GM18498 (cell line): ENCODE results near the gene OTUD7B.
"Not testable (repeated sequence)": the region's sequence is repeated elsewhere in the genome, so short reads cannot be mapped to it uniquely, and the experiment has no call there.

Experiments
- ATAC-seq: cut with Tn5 transposase; IDR thresholded peaks from one replicate; pipeline ENCODE4 v1.9.1; 2021; ENCODE audit warnings: mild to moderate bottlenecking, moderate library complexity; ENCODE audit not compliant: unreplicated experiment

Gene OTUD7B

DNA sequence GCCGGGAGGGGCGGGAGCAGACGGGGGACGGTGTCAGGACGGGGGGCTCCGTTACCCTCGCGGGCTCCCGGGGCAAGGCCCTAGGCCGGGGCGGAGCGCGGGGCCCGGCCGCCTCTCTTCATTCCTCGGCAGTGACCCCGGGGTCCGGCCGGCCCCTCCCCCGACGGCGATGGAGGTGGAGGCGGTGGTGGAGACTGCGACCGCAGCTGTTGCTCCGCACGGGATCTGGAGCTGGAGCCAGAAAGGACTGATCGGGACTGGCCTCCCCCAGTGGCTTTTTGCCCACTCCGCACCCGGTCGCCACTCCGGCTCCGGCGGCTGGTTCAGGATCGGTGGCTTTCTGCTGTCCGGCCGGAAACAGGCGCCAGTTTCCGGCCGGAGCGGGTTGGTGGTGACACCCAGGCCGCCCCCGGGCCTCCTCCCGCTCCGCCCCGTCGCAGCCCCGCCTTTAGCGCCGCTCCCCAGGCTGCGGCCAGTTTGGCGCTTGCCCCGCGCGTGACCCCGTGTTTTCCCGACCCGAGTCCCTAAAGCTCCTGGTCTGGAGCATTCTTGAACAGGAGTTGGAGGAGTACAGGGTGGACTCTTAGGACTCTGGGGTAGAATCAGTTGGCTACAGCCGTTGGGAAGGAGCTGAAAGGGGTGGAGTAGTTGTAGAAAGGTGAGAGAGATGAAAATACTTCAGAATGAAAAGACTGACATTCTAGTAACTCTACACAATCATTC is at the start of gene OTUD7B:
Gene OTUD7B (minus strand): TSS at position 334 of the 723 bp plus-strand sequence. CDS start 33,216 bp downstream, outside the sequence.
- ATAC-seq: peak; percentile 85

DNA sequence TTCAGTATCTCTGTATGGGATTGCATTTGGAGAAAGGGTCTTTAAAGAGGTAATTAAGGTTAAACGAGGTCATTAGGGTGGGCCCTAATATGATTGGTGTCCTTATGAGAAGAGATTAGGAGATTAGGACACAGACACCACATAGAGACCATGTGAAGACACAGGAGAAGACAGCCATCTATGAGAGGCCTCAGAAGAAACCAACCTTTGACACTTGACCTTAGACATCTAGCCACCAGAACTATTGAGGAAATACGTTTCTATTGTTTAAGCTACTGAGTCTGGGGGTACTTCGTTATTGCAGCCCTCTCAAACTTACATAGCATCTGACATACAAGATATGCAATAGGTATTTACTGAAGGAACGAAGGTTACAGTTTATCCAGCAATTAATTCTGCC is 49.7 kb upstream of the OTUD7B start:
- ATAC-seq: no peak

DNA sequence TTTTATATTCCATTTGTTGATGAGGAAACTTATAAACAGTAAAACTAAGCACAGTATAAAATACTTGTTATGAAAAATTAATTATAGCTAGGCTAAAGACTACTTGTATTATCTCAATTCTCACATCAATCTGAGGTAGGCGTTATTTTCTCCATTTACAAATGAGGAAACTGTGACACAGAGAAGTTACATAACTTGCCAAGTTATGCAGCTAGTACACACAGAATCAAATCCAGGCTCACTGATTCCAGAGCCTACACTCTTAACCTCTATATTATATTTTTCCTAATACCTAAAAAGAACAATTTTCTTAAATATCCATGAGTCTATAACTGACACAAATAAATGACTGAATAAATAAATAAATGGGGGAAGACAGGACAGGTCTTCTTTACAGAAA is 45.9 kb upstream of the OTUD7B start:
- no peak for ATAC-seq

DNA sequence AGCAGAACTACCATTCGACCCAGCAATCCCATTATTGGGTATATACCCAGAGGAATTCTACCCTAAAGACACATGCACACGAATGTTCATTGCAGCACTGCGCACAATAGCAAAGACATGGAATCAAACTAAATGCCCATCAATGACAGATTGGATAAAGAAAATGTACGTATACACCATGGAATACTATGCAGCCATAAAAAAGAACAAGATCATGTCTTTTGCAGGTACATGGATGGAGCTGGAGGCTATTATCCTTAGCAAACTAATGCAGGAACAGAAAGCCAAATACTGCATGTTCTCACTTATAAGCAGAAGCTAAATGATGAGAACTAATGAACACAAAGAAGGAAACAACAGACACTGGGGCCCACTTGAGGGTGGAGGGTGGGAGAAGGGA is 45.0 kb upstream of the OTUD7B start:
- not testable (repeated sequence) for ATAC-seq

DNA sequence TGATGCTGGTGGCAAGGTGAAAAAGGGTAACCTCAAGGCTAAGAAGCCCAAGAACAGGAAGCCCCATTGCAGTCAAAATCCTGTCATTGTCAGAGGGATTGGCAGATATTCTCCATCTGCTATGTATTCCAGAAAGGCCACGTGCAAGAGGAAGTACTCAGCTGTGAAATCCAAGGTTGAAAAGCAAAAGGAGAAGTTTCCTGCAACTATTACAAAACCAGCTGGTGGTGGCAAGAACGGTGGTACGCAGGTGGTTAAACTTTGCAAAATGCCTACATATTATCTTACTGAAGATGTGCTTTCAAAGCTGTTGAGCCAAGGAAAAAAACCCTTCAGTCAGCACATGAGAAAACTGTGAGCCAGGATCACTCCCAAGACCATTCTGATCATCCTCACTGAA is 43.4 kb upstream of the OTUD7B start:
- ATAC-seq: no peak

DNA sequence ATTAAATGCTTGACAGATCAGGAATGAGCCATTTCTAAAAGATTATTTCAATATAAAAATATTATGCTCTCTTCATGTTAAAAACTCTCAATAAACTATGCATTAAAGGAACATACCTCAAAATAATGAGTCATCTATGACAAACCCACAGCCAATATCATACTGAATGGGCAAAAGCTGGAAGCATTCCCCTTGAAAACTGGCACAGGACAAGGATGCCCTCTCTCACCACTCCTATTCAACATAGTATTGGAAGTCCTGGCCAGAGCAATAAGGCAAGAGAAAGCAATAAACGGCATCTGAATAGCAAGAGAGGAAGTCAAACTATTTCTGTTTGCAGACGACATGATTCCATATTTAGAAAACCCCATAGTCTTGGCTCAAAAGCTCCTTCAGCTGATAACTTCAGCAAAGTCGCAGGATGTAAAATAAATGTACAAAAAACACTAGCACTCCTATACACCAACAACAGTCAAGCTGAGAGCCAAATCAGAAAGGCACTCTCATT is 41.4 kb upstream of the OTUD7B start:
- ATAC-seq: not testable (repeated sequence)

DNA sequence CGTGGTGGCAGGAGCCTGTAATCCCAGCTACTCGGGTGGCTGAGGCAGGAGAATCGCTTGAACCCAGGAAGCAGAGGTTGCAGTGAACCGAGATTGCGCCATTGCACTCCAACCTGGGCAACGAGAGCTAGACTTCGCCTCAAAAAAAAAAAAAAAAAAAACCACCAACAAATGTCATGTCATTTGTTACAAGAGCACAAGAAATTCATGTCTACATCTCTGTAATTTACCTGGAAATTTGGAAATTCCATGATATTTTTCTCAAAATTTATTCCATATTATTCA is 40.5 kb upstream of the OTUD7B start:
- ATAC-seq: no peak

DNA sequence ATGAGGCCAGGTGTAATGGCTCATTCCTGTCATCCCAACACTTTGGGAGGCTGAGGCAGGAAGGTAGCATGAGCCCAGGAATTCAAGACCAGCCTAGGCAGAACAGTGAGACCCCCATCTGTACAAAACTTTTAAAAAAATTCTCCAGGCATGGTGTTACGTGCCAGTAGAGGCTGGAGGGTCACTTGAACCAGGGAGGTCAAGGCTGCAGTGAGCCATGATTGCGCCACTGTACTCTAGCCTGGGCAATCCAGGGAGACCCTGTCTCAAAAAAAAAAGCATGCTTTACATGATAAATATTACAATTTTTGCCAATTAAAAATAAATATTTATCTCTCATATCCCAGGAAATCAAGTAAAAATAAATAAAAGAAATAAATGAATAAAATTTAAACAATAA is 39.4 kb upstream of the OTUD7B start:
- ATAC-seq: no peak

DNA sequence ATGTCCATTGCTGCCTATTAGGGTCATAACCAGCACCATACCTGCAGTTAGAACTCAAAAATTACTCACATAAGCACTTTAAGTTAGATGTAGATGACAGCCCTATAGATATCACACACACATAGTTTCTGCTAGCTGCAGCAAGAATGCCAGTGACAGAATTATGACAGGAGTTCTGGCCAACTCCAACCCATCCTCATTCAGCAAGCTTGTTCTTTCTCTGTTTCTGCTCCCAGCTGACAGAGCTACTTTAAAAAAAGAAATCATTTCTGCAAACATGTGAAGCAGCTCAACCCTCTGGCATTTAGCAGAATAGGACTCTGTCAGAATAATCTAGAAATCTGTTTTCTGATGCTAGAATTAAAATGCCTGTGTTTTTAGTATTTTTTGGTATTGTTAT is 23.8 kb upstream of the OTUD7B start:
- no peak for ATAC-seq

DNA sequence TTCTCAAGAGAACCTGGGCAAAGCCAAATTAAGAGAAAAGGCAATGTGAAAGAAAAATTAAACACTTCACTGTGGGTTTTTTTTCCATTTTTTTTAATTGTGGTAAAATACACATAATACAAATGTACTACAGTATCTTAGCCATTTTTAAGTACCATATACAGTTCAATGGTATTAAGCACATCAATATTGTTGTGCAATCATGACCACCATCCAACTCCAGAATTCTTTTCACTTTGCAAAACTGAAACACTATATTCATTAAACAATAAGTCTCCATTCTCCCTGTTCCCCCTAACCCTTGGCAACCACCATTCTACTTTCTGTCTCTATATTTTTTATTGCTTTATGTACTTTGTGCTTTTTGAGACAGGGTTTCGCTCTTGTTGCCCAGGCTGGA is 17.8 kb upstream of the OTUD7B start:
- ATAC-seq: no peak

DNA sequence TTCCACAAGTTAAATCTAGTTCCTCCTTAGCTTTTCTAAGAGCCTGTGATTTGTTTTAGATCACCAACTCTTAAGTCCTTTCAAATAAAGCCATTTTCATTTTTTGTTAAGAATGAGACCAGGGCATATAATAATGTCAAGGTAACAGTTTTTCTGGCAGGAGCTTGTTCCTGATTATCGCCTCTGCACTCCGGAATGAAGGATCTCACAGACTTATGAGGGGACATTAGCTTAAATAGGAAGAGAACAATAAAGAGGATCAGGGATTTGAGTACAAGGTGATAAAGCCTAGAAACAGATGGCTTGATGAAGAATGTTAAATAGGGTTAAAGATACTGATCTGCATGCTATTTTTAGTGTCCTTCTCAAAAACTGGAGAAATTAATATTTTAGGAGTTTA is 13.6 kb upstream of the OTUD7B start:
- ATAC-seq: no peak

DNA sequence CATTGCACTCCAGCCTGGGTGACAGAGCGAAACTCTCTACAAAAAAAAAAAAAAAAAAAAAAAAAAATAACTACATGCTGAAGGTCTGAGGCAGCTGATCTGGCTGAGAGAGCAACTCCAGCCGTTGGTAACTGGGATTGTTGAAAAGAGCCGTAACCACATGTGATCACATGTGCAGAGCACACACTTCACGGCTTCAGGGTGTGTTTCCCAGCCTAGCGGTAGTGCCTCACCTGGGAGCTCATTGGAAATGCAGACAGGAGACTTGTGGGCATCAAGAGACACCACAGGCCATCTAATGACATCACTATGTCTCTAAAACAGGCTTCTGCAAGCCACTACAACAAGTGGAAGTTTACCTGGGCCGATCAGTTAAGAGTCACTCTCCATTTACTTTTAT is 11.8 kb upstream of the OTUD7B start:
- ATAC-seq: no peak

DNA sequence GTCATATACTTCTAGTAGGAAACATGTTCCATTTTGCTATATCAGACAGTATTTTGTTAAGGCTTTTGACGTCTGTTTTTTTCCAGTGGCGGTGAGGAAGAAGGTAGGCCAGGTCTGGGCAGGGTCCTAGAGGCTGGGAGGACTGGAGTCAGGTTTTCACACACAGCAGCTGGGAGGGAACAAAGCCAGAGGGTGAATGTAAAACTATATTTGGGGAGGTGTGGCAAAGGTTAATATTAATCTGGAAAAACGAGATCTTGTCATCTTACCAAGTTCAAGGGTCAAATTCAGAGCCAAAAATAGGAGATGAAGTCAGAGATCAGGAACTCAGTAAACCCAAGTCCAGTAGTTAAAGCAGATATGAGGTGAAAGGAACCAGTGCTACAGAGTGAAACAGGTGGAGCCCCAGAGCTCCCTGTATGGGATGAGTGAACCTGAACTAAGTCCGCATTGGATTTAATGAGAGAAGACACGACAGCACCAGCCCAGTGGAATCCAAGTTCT is 10.7 kb upstream of the OTUD7B start:
- ATAC-seq: no peak

DNA sequence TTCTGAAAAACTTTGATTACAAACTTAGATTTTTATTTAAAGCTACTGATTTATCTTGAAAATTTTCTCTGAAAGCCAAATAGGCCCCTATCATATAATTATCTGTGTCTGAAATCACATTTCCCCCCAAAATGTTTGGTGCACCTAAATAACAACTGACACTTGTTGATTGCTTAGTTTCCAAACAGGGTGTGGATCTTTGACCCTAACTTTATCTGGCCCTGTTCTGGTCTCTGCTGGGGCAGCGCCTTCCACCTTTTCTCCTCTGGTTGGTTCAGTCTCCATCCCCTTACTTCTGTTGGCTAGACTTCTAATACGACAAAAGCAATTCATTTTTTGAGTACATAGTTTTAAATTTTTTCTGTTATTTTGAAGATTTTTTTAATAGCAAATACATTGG is 10.2 kb upstream of the OTUD7B start:
- ATAC-seq: no peak

DNA sequence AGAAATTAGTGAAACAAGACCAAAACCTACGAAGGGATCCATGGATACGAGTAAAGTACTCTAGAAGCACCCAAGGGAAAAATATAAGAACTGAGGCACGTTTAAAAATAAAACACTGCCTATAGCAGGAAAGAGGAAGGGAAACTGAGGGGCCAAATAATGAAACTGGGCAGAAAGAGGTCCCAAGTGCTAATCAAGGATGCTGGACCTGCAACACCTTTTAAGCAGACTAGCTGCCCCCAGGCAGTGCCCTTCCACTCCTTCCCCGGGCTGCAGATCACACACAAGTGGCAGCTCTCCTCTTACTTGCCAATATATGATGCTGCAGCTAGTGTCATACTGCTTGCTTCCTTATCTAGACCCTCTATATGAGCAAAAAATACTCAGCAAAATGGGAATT is 7.6 kb upstream of the OTUD7B start:
- no peak for ATAC-seq

DNA sequence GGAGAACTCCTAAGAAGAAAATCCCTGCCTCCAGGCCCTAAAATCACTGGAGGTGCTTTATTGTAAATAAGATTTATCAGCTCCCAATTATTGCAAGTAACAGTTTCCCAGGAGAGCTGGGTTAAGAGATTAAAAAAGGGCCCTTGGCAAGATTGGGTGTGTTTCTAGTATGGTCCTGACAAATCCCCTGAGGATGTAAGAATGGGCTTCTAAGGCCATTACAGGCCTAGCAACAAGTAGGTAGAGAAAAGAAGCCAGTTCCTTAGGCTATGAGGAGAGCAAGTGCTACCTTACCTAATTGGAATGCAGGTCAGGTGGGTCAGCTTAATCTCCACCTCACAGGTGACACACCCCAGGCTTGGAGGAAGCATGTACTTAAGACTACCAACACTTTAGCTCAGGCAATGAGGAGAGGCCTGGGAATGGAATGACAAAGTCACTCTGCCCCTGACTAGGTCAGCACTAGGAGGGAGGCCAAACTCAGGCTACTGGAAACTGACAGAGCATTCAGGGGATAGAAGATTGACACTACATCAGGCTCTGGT is 6.8 kb upstream of the OTUD7B start:
- no peak for ATAC-seq

DNA sequence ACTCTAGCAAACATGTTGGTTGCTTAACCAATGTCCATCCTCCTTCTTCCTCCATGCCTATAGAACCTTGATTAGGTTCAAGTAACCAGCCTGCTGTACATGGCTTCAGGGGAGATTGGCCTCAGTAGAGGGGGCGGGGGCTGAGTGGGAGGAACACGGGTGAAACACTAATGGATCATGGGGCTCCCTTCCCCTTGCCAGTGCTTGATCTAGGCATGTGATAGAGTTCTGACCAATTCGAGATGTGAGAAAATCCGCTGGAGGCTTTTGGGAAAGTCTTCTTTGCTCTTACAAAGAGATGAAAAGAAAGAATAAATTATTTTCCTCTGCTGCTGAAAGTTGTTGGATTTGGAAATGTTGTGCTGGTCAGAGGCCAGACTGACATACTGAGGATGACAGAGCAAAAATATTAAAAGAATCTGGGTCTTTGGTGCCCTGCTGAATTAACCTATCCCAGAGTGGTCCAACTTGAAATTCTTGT is 5.2 kb upstream of the OTUD7B start:
- no peak for ATAC-seq

DNA sequence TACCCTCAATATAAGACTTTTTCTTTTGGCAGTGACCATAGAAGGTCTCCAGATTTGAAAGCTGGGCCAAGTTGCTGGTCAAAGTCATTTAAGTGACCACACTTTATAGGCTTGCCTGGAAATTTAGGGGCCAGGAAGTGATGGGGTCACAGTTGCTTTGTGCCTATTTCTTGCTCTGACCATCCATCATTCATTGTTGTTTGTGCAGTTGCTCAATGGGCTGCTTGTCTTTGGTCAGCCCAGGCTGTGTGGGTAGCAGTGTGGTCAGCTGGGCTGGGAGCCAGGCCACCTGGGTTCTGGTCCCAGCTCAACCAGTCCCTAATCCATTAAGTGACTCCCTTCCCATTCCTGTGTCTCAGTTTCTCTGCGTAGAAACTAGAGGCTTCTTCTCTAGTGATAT is 2.1 kb upstream of the OTUD7B start:
- ATAC-seq: no peak

DNA sequence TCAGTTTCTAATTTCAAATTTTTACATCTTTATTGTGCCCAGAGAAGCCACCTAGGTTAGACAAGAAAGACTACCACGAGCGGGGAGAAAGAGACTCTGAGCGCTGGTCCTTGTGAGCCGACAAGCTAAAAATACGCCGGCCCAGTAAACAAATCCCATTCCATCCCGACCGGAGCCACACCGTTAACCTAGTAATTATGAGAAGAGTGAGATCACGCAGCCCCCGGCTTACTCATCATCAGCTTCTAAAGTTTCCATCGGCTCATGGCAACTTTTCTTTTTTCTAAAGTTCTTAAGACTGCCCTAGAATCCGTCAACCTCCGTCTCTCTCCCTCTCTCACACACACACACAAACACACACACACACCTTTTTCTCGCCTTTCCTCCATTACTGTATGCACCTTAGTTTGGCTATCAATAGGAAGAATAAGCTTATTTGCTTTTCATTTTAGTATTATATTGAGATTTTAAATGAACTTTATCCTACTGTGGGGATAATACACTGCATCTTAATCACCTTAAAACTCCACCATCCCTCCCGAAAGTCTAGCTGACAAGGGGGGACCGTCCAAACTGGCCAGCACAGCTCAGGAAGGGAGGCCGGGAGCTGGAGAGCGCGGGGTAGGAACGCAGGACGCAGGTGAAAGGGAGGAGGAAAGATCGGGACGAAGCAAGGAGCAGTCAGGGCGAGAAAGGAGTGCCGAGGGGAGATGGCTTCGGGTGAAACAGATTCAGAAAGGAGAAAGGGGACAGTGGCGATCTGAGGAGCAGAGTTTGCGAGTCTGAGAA is 728 bp downstream of the OTUD7B start:
- ATAC-seq: peak; percentile 21

DNA sequence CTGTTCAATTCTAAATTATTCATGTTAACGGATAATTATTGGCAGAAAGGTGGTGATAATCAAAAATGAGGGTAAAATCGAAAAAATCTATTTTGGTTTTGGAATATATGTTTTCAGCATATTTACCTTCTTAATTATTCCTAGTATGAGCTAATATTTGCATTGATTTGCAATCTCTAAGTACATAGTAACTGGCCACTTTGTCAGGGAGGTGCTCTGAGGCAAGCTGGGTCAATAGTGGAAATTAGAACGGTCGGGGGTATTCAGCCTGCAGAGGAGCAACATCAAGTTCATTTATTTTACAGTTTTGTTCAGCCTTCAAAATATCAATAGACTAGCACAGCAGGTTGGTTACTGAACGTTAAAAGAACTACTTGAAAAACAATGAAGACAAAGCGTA is 1.8 kb downstream of the OTUD7B start:
- ATAC-seq: no peak

DNA sequence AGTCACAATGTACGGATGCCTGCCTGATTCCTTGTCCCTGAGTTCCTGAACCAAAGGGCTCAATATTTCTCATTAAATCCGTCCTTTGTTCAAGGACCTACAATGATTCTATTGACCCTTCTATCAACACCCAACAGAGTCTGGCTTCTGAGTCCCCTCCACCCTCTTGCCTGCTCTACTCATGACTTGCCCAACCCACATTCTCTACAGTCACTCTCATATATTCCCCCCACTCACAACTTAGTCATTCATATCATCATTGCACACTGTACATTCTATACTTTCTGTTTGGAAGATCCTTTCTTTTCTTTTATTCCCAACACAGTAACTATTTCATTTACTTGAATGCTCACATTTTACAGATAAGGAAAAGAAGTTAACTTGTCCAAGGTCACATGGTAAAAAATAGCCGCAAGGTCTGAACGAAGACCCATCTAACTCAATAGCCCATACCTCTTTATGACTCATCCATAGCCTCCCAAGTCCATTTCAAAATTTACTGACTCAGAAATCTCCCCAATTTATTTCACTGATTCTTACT is 3.6 kb downstream of the OTUD7B start:
- no peak for ATAC-seq

DNA sequence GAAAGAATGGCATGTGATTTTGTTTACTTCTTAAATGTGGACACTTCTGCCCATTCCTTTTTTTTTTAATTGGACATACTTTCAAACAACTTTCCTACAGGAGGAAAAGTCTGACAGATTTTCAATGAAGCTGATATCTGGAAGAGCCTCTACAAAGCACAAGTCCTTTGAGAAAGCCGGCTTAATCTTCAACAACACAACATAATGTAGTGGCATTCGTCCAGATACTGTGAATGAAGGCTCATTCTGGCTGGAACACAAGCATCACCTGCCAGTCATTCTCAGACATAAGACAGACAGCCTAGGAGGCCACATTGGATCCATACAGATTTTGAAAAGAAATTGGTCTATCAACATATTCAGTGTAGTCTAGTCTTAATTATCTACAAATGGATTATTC is 4.9 kb downstream of the OTUD7B start:
- no peak for ATAC-seq
